K562 (cell line): ENCODE results near the gene CEP126. TPM values are rescaled to one million over a fixed set of nuclear protein-coding genes. Genes with fewer than 3 reads are reported as not detected.
A peak's percentile ranks its signal among the peaks of the same experiment; 100 is the strongest.

Experiments
- ATAC-seq: fragments of 200-7000 bp; cut with Tn5 transposase; 3 replicates; pipeline ENCODE4 v1.9.1; 2020; ENCODE audit warnings: moderate library complexity
- BruUV-seq: library from RNA; stranded (reverse); fragments of 400-500 nt; replicated peaks from 2 replicates; lab custom pipeline; 2021; lab: Mats Ljungman, UMichigan
- CTCF ChIA-PET: fragments of 300-600 bp; formaldehyde crosslinking; extraction: SDS; loops from one replicate; lab custom pipeline; 2021; ENCODE audit warnings: low intra/inter-chr PET ratio; lab: Yijun Ruan, JAX
- POLR2A ChIA-PET: fragments of 300-600, 350-650 bp; sonication (Branson Sonifier 250); formaldehyde crosslinking; extraction: SDS; loops from one replicate; lab custom pipeline; 2021; ENCODE audit warnings: antibody characterized with exemption, inconsistent platforms; lab: Yijun Ruan, JAX
- DNase-seq, 4 experiments: peaks; one replicate each; pipeline versions ENCODE4 v3.0.0 to v3.0.0-alpha.2; 2011 to 2018; ENCODE audit warnings: low spot score in 3 of 4, mixed read lengths in 3 of 4; ENCODE audit errors: extremely low read depth in 1 of 4
- FAIRE-seq: peaks from 2 replicates; lab custom pipeline; 2011; peaks lifted over from hg19 to GRCh38; lab: Jason Lieb, UNC
- H2AFZ ChIP-seq: 2 replicates; pipeline ENCODE4 v1.6.0; 2011; ENCODE audit warnings: low read depth, low read length, control low read depth, inconsistent platforms
- H3K27ac ChIP-seq: fragments of 200-600 bp; 3 replicates; pipeline ENCODE4 v1.8.0; 2011; ENCODE audit warnings: low read depth, mild to moderate bottlenecking, control low read depth, inconsistent platforms, low read length, moderate library complexity, mixed read lengths; ENCODE audit errors: extremely low read depth
- H3K27me3 ChIP-seq, 2 experiments: fragments of 300-600 bp in 1 of 2; 2 replicates in 1 of 2; 3 replicates in 1 of 2; pipeline versions ENCODE4 v1.6.0 to v1.8.0; 2011; ENCODE audit warnings: inconsistent platforms in 2 of 2, low read length in 2 of 2, mild to moderate bottlenecking in 1 of 2, mixed read lengths in 1 of 2, moderate library complexity in 1 of 2; ENCODE audit not compliant: control insufficient read depth in 2 of 2, insufficient read depth in 2 of 2
- H3K36me3 ChIP-seq: fragments of 300-600 bp; 3 replicates; pipeline ENCODE4 v1.8.0; 2011; ENCODE audit warnings: mild to moderate bottlenecking, low read length, inconsistent platforms; ENCODE audit not compliant: control insufficient read depth, insufficient read depth
- H3K4me1 ChIP-seq, 2 experiments: fragments of 200-600 bp in 1 of 2; replicated peaks in 1 of 2; 2 replicates in 1 of 2; 3 replicates in 1 of 2; pipeline versions ENCODE4 v1.5.1 to v1.8.0; 2011; ENCODE audit warnings: inconsistent platforms in 2 of 2, low read length in 2 of 2, mild to moderate bottlenecking in 1 of 2, mixed read lengths in 1 of 2, moderate library complexity in 1 of 2; ENCODE audit not compliant: control insufficient read depth in 2 of 2, insufficient read depth in 2 of 2
- H3K4me2 ChIP-seq: 2 replicates; pipeline ENCODE4 v1.6.1; 2011; ENCODE audit warnings: low read length, control low read depth, inconsistent platforms, mixed read lengths; ENCODE audit not compliant: insufficient read depth
- H3K4me3 ChIP-seq: fragments of 200-600 bp; sonication (generic), shearing (Covaris generic); 2 replicates; pipeline ENCODE4 v1.5.1; 2016; ENCODE audit warnings: control low read depth, inconsistent platforms
- H3K79me2 ChIP-seq: fragments of 200-600 bp; 3 replicates; pipeline ENCODE4 v1.8.0; 2011; ENCODE audit warnings: low read length, inconsistent platforms; ENCODE audit not compliant: control insufficient read depth, insufficient read depth
- H3K9ac ChIP-seq, 2 experiments: 2 replicates each; pipeline versions ENCODE4 v1.6.0 to v1.6.1; 2011; ENCODE audit warnings: low read depth in 2 of 2, low read length in 2 of 2, control low read depth in 1 of 2, inconsistent platforms in 1 of 2, mild to moderate bottlenecking in 1 of 2, mixed read lengths in 1 of 2; ENCODE audit not compliant: insufficient read depth in 1 of 2
- H3K9me1 ChIP-seq: one replicate; pipeline ENCODE4 v1.6.0; 2011; ENCODE audit warnings: inconsistent platforms, mild to moderate bottlenecking, low read length, moderate library complexity; ENCODE audit not compliant: control insufficient read depth, insufficient read depth
- H3K9me3 ChIP-seq: replicated peaks from 2 replicates; pipeline ENCODE4 v1.5.1; 2011; ENCODE audit warnings: low read depth, low read length, inconsistent platforms; ENCODE audit not compliant: control insufficient read depth, insufficient read depth
- H4K20me1 ChIP-seq: replicated peaks from 2 replicates; pipeline ENCODE4 v1.6.1; 2011; ENCODE audit warnings: low read length, inconsistent platforms, mixed read lengths; ENCODE audit not compliant: control insufficient read depth, insufficient read depth
- CREB3L1 ChIP-seq: fragments of 450-650 bp; IDR thresholded peaks from 2 replicates; pipeline ENCODE4 v1.6.1; 2014; ENCODE audit warnings: low read depth, mild to moderate bottlenecking, moderate library complexity, borderline replicate concordance
- CUX1 ChIP-seq: fragments of 200-800 bp; sonication (Bioruptor generic); IDR thresholded peaks from 2 replicates; pipeline ENCODE4 v1.6.1; 2016; ENCODE audit warnings: missing genetic modification characterization, missing compliant biosample characterization
- ELK3 ChIP-seq: fragments of 450-650 bp; formaldehyde crosslinking; IDR thresholded peaks from 2 replicates; pipeline ENCODE4 v1.4.0; 2020; ENCODE audit warnings: mild to moderate bottlenecking
- FOXK2 ChIP-seq, 2 experiments: fragments of 450-650 bp; IDR thresholded peaks in 1 of 2; conservative IDR thresholded peaks in 1 of 2; 2 replicates each; pipeline ENCODE4 v1.6.1; 2016; ENCODE audit warnings: low read depth in 2 of 2, mild to moderate bottlenecking in 1 of 2
- MBD1 ChIP-seq: fragments of 250-450 bp; sonication (Bioruptor Pico); IDR thresholded peaks from 2 replicates; pipeline ENCODE4 v1.8.0; 2022; ENCODE audit warnings: inconsistent platforms
- SNAPC5 ChIP-seq: fragments of 250-450 bp; sonication (Bioruptor Pico); IDR thresholded peaks from 2 replicates; pipeline ENCODE4 v1.8.0; 2021; ENCODE audit warnings: moderate library complexity, mild to moderate bottlenecking, inconsistent platforms
- YBX1 ChIP-seq: fragments of 450-650 bp; IDR thresholded peaks from 2 replicates; pipeline ENCODE4 v1.7.1; 2016; ENCODE audit warnings: mild to moderate bottlenecking
- WGBS: fragments of 100-300 bp; shearing (Covaris generic); methylation state at CpG from one replicate; pipeline ENCODE4 v1.1.6; 2016; ENCODE audit warnings: low coverage, mixed read lengths; ENCODE audit not compliant: insufficient coverage; ENCODE audit errors: missing lambda C conversion rate; 5-methylcytosine and 5-hydroxymethylcytosine counted together
- in situ Hi-C: fragments of 300-500 bp; cut with MboI; formaldehyde crosslinking; loops from 4 replicates; pipeline ENCODE4 v1.15.0; 2018; ENCODE audit warnings: inconsistent platforms, mixed read lengths
- intact Hi-C: fragments of 100-400 bp; cut with micrococcal nuclease; formaldehyde crosslinking; loops from 2 replicates; pipeline ENCODE4 v1.14.2; 2022
- polyA plus RNA-seq, 8 experiments: library from polyadenylated mRNA; depleted of rRNA in 4 of 8; stranded (reverse) in 5 of 8; unstranded in 3 of 8; fragments of >200 nt; fragmentation: Nextera tagmentation in 2 of 8; fragmentation: Illumina TruSeq in 1 of 8; extraction: Ambion mirVana in 2 of 8; extraction: Trizol in 1 of 8; gene quantifications; 2 replicates each; pipeline versions ENCODE4 v1.2.1 to v1.2.3, GENCODE V29; 2011 to 2014; ENCODE audit warnings: inconsistent platforms in 1 of 8, missing spikeins in 1 of 8
- total RNA-seq, 7 experiments: library from RNA; depleted of rRNA in 6 of 7; stranded (reverse); fragments of >200 nt in 6 of 7; fragmentation: Illumina TruSeq in 2 of 7; extraction: Trizol in 2 of 7; gene quantifications; 2 replicates each; pipeline versions ENCODE4 v1.2.1 to v1.2.3, GENCODE V29; 2011 to 2021; ENCODE audit warnings: low replicate concordance in 1 of 7

Gene CEP126
- total and polyA plus RNA-seq, 9 of the 15 experiments (the other 6 are each of a cell fraction or from before 2014, with no cell fraction given): 0.01 to 0.11 (median 0.07) TPM; not detected in 3

GRCh38 chr11:101915791-101916291, 1.0 kb downstream of the CEP126 start (continued):
- TF ChIP-seq CUX1 (CRISPR knock-in tag): no peak

GRCh38 chr11:101916422-101916821, 1.6 kb downstream of the CEP126 start, which contains the start of gene ANGPTL5:
TSS of gene ANGPTL5 (minus strand) at chr11:101916522. CDS start at chr11:101907909, 8,613 bp downstream.
- Histone ChIP-seq H3K4me3 (peak within 1 kb of the TSS; percentile 58), H3K4me2 (peak within 1 kb of the TSS; percentile 74), H3K4me1 (peaks cover 0 to 8% of the 10 kb centered on the region in 2 experiments; a peak in 1 of 5 replicates), H2AFZ (peak within 1 kb of the TSS; percentile 90), H3K27ac (no peak within 1 kb of the TSS), H3K9ac (no peak within 1 kb of the TSS), H4K20me1 (no peaks in the 10 kb centered on the region), H3K36me3 (no peaks in the 10 kb centered on the region), H3K9me1 (no peaks in the 10 kb centered on the region), H3K27me3 (no peaks in the 10 kb centered on the region), H3K79me2 (no peaks in the 10 kb centered on the region), H3K9me3 (no peaks in the 10 kb centered on the region)
- intact Hi-C loops: no loop called here
- FAIRE-seq (no peak), ATAC-seq (no peak), DNase-seq (no peak)
- in situ Hi-C loops: no loop called here
- WGBS: 3% methylated on average over 2 of the region's 2 CpGs
- BruUV-seq: no TSS peak
- ChIA-PET CTCF (no interaction called here), POLR2A (no interaction called here)
- TF ChIP-seq YBX1 (no peak), ELK3 (CRISPR knock-in tag) (no peak), MBD1 (CRISPR knock-in tag) (no peak), CREB3L1 (no peak), FOXK2 (conservative IDR thresholded peaks at IDR 0.05 in 1 of 2, IDR thresholded peaks at IDR 0.05 in 1 of 2; ENCODE audit: low read depth in 2 of 2) (no peak), SNAPC5 (CRISPR knock-in tag) (no peak)
